CD14-positive monocyte (primary cell): ENCODE results near the gene BCL2. TPM values are rescaled to one million over a fixed set of nuclear protein-coding genes. Genes with fewer than 3 reads are reported as not detected.

Experiments used
- DNase-seq, 3 donors: peaks; one replicate each; pipeline ENCODE4 v3.0.0-alpha.2; 2011 to 2022
- H2AFZ ChIP-seq: 2 replicates; pipeline ENCODE4 v1.6.0; 2012; ENCODE audit warnings: mild to moderate bottlenecking, low read depth, low read length, inconsistent platforms; ENCODE audit not compliant: insufficient read depth, poor library complexity, severe bottlenecking
- H3K27ac ChIP-seq, 2 donors: 1 replicate in 1 of 2; 2 replicates in 1 of 2; pipeline ENCODE4 v1.5.1; 2012 to 2013; ENCODE audit warnings: low read length in 2 of 2, control low read depth in 1 of 2, inconsistent platforms in 1 of 2, low read depth in 1 of 2, mild to moderate bottlenecking in 1 of 2
- H3K27me3 ChIP-seq, 2 donors: one replicate each; pipeline versions ENCODE4 v1.6.0 to v1.6.1; 2011 to 2013; ENCODE audit warnings: low read length in 2 of 2; ENCODE audit not compliant: control insufficient read depth in 2 of 2, insufficient read depth in 2 of 2
- H3K36me3 ChIP-seq, 2 donors: replicated peaks in 1 of 2; 1 replicate in 1 of 2; 2 replicates in 1 of 2; pipeline versions ENCODE4 v1.5.1 to v1.6.1; 2012 to 2013; ENCODE audit warnings: low read length in 2 of 2, control low read depth in 1 of 2, inconsistent platforms in 1 of 2, mild to moderate bottlenecking in 1 of 2; ENCODE audit not compliant: insufficient read depth in 2 of 2, control insufficient read depth in 1 of 2
- H3K4me1 ChIP-seq, 2 donors: 1 replicate in 1 of 2; 2 replicates in 1 of 2; pipeline versions ENCODE4 v1.5.1 to v1.6.1; 2012 to 2013; ENCODE audit warnings: low read length in 2 of 2, control low read depth in 1 of 2, inconsistent platforms in 1 of 2, mild to moderate bottlenecking in 1 of 2, moderate library complexity in 1 of 2; ENCODE audit not compliant: insufficient read depth in 2 of 2, control insufficient read depth in 1 of 2
- H3K4me2 ChIP-seq: replicated peaks from 2 replicates; pipeline ENCODE3; 2012; ENCODE audit warnings: low read length, moderate library complexity, mild to moderate bottlenecking; ENCODE audit not compliant: poor library complexity, severe bottlenecking; ENCODE audit errors: extremely low read depth
- H3K4me3 ChIP-seq, 3 experiments: fragments of 200-600 bp in 1 of 3; sonication (generic) in 1 of 3; replicated peaks in 1 of 3; 1 replicate in 2 of 3; 2 replicates in 1 of 3; pipeline ENCODE4 v1.5.1; 2011 to 2013; ENCODE audit warnings: low read length in 3 of 3, mild to moderate bottlenecking in 3 of 3, control low read depth in 2 of 3, low read depth in 2 of 3, inconsistent platforms in 1 of 3, moderate library complexity in 1 of 3
- H3K79me2 ChIP-seq: 2 replicates; pipeline ENCODE4 v1.6.0; 2012; ENCODE audit warnings: mild to moderate bottlenecking, control low read depth, inconsistent platforms, low read length, moderate library complexity; ENCODE audit not compliant: insufficient read depth
- H3K9ac ChIP-seq: 2 replicates; pipeline ENCODE4 v1.6.0; 2017; ENCODE audit warnings: low read length, mild to moderate bottlenecking; ENCODE audit not compliant: insufficient read depth, poor library complexity, severe bottlenecking
- H3K9me3 ChIP-seq, 2 donors: replicated peaks in 1 of 2; 1 replicate in 1 of 2; 2 replicates in 1 of 2; pipeline versions ENCODE4 v1.5.1 to v1.6.1; 2012 to 2013; ENCODE audit warnings: low read length in 2 of 2, control low read depth in 1 of 2; ENCODE audit not compliant: control insufficient read depth in 1 of 2, insufficient read depth in 1 of 2
- H4K20me1 ChIP-seq: 2 replicates; pipeline ENCODE4 v1.6.0; 2012; ENCODE audit warnings: mild to moderate bottlenecking, low read length, control low read depth, moderate library complexity; ENCODE audit not compliant: insufficient read depth
- H3K27ac Mint-ChIP-seq, 7 donors: one replicate each; pipeline ENCODE4 v1.8.0; 2020; ENCODE audit warnings: mild to moderate bottlenecking in 7 of 7, mixed read lengths in 7 of 7, moderate library complexity in 6 of 7, inconsistent platforms in 2 of 7
- H3K27me3 Mint-ChIP-seq, 3 donors: one replicate each; pipeline ENCODE4 v1.8.0; 2021 to 2022; ENCODE audit warnings: low read depth in 3 of 3, mild to moderate bottlenecking in 3 of 3, mixed read lengths in 3 of 3, moderate library complexity in 3 of 3, inconsistent platforms in 1 of 3
- H3K36me3 Mint-ChIP-seq, 2 donors: one replicate each; pipeline ENCODE4 v1.8.0; 2020; ENCODE audit warnings: mixed read lengths in 2 of 2, inconsistent platforms in 1 of 2, mild to moderate bottlenecking in 1 of 2
- H3K4me1 Mint-ChIP-seq: one replicate; pipeline ENCODE4 v1.8.0; 2020; ENCODE audit warnings: mild to moderate bottlenecking, mixed read lengths
- H3K4me3 Mint-ChIP-seq, 2 donors: one replicate each; pipeline ENCODE4 v1.8.0; 2020; ENCODE audit warnings: mild to moderate bottlenecking in 2 of 2, mixed read lengths in 2 of 2, moderate library complexity in 1 of 2
- H3K9me3 Mint-ChIP-seq, 7 donors: one replicate each; pipeline ENCODE4 v1.8.0; 2020 to 2022; ENCODE audit warnings: mixed read lengths in 7 of 7, mild to moderate bottlenecking in 6 of 7, moderate library complexity in 6 of 7, inconsistent platforms in 2 of 7
- WGBS: methylation state at CpG from one replicate; pipeline ENCODE4 v1.1.5; 2013; ENCODE audit warnings: missing lambda C conversion rate; ENCODE audit not compliant: insufficient coverage; 5-methylcytosine and 5-hydroxymethylcytosine counted together
- intact Hi-C, 2 donors: fragments of 100-400 bp; cut with micrococcal nuclease; formaldehyde crosslinking; loops; one replicate each; pipeline versions ENCODE4 v1.15.0 to v1.15.1; 2023
- polyA plus RNA-seq, 3 donors: library from polyadenylated mRNA; depleted of rRNA in 1 of 3; unstranded in 2 of 3; stranded (reverse) in 1 of 3; fragments of 300-500 nt in 2 of 3; fragments of >200 nt in 1 of 3; fragmentation: Illumina TruSeq in 2 of 3; gene quantifications; 1 replicate in 2 of 3; 2 replicates in 1 of 3; pipeline ENCODE4 v1.2.3, GENCODE V29; 2012 to 2021
- TF ChIP-seq, protein P1 (sequence below): fragments of 200-600 bp; IDR thresholded peaks from one replicate; pipeline ENCODE4 v1.8.0; 2022; ENCODE audit warnings: antibody characterized with exemption, mild to moderate bottlenecking

BCL2 gene
- polyA plus RNA-seq, 3 donors = 0.58 to 2.5 (median 1.1) TPM

DNA sequence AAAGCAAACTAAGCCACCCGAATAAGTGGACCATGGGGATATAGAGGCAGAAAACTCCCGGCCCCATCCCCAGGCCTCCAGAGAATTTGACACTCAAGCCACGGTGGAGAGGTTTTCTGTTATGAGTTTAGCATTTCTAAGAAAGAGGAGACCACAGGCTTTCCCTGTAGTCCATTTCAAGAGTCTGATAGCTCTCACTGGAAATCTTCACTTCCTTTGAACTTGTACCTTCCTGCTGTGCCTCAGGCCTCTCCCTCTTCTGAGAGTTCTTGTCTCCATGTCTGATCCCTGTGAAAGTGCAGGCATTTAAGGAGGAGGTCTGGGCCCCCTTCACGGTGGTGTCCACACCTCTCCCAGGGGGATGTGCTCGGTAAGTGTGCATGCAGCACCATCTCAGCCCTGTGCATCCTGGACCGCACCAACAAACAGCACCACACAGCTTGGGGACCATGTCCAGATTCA lies 113.7 kb downstream of the BCL2 start:
- Histone ChIP-seq H3K27me3 (no peaks in the 10 kb centered on the region), H3K4me1 (peaks cover 7 to 12% of the 10 kb centered on the region in 2 donors), H3K36me3 (no peaks in the 10 kb centered on the region), H3K4me2 (no peak overlapping the region), H3K79me2 (peaks cover 10% of the 10 kb centered on the region), H4K20me1 (no peaks in the 10 kb centered on the region), H3K9me3 (no peaks in the 10 kb centered on the region), H3K9ac (no peak overlapping the region), H2AFZ (no peak overlapping the region), H3K27ac (no peak overlapping the region), H3K4me3 (no peak overlapping the region)
- 100% methylated on average over 2 of the region's 6 CpGs for WGBS
- intact Hi-C loops = no loop called here
- no peak overlapping the region for H3K4me3 Mint-ChIP-seq
- DNase-seq = no peak
- H3K27me3 Mint-ChIP-seq = no peaks in the 10 kb centered on the region
- no peaks in the 10 kb centered on the region for H3K9me3 Mint-ChIP-seq
- no peak overlapping the region for H3K27ac Mint-ChIP-seq
- peaks cover 14% of the 10 kb centered on the region for H3K4me1 Mint-ChIP-seq
- no peaks in the 10 kb centered on the region for H3K36me3 Mint-ChIP-seq
- TF ChIP-seq, protein P1, sequence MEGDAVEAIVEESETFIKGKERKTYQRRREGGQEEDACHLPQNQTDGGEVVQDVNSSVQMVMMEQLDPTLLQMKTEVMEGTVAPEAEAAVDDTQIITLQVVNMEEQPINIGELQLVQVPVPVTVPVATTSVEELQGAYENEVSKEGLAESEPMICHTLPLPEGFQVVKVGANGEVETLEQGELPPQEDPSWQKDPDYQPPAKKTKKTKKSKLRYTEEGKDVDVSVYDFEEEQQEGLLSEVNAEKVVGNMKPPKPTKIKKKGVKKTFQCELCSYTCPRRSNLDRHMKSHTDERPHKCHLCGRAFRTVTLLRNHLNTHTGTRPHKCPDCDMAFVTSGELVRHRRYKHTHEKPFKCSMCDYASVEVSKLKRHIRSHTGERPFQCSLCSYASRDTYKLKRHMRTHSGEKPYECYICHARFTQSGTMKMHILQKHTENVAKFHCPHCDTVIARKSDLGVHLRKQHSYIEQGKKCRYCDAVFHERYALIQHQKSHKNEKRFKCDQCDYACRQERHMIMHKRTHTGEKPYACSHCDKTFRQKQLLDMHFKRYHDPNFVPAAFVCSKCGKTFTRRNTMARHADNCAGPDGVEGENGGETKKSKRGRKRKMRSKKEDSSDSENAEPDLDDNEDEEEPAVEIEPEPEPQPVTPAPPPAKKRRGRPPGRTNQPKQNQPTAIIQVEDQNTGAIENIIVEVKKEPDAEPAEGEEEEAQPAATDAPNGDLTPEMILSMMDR = no peak

DNA sequence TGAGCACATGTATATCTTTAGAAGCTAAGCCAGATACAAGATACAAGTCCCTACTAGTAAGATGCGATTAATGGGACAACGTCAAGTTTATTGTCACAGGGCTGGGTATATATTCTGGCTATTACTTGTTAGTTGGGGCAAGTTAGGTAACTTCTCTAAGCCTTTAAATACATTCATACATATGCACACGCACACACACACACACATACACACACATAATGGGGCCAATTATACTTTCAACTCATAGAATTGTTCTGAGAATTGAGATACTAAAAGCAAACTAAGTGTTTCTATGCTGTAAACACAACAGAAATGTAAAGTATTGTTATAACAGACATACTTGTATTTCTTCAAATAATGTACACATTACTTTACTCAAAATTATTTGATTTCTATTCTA lies 116.1 kb downstream of the BCL2 start:
- Histone ChIP-seq H3K36me3 (no peaks in the 10 kb centered on the region), H3K9ac (no peak overlapping the region), H3K79me2 (peaks cover 15% of the 10 kb centered on the region), H3K4me2 (no peak overlapping the region), H4K20me1 (no peaks in the 10 kb centered on the region), H3K9me3 (no peaks in the 10 kb centered on the region), H2AFZ (no peak overlapping the region), H3K27me3 (no peaks in the 10 kb centered on the region), H3K27ac (no peak overlapping the region), H3K4me3 (no peak overlapping the region), H3K4me1 (peaks cover 19 to 29% of the 10 kb centered on the region in 2 donors)
- no peak overlapping the region for H3K4me3 Mint-ChIP-seq
- no peak for DNase-seq
- no peaks in the 10 kb centered on the region for H3K9me3 Mint-ChIP-seq
- intact Hi-C loops = no loop called here
- TF ChIP-seq, protein P1 = no peak
- peaks cover 11% of the 10 kb centered on the region for H3K4me1 Mint-ChIP-seq
- WGBS = no CpG with 5 or more reads among the region's 3 CpGs
- no peak overlapping the region for H3K27ac Mint-ChIP-seq
- H3K27me3 Mint-ChIP-seq = no peaks in the 10 kb centered on the region
- no peaks in the 10 kb centered on the region for H3K36me3 Mint-ChIP-seq
